Measurements from ENCODE around the gene PLXNA2.

PLXNA2 gene

DNA sequence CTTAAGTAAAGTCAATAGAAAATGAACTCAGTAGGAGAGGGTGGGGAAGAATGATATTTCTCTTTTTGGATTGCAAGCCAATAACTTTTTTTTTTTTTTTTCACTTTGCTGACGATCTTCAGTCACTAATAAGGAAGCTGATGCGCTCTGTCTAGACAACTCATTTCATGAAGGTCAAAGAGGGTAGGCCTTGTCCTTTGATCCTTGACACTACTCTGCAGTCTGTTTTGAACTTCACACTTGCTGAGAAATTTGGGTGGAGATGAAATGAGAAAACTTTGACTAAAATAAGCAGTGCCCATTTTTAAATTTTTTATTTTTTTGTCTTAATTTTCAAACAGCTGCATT is 20.9 kb upstream of the PLXNA2 start:
- no peaks in the 10 kb centered on the region for H3K36me3 ChIP-seq (ENCODE audit: control insufficient read depth, insufficient read depth, low read length)
- H3K9me3 ChIP-seq (ENCODE audit: control insufficient read depth, low read length), result no peaks in the 10 kb centered on the region
- no peak overlapping the region for H3K27ac ChIP-seq (ENCODE audit: low read depth, low read length, severe bottlenecking)
- peaks cover 21% of the 10 kb centered on the region for H3K4me1 ChIP-seq (ENCODE audit: control insufficient read depth, insufficient read depth, low read length, poor library complexity, severe bottlenecking)
- H3K4me3 ChIP-seq (ENCODE audit: extremely low read depth, insufficient read depth, low read length, poor library complexity, severe bottlenecking), result no peak overlapping the region
- 100% methylated on average over 1 of the region's 2 CpGs; no CpG with 5 or more reads in 1 of the 2 experiments for WGBS, 2 experiments (ENCODE audit: insufficient coverage in 2 of 2)

DNA sequence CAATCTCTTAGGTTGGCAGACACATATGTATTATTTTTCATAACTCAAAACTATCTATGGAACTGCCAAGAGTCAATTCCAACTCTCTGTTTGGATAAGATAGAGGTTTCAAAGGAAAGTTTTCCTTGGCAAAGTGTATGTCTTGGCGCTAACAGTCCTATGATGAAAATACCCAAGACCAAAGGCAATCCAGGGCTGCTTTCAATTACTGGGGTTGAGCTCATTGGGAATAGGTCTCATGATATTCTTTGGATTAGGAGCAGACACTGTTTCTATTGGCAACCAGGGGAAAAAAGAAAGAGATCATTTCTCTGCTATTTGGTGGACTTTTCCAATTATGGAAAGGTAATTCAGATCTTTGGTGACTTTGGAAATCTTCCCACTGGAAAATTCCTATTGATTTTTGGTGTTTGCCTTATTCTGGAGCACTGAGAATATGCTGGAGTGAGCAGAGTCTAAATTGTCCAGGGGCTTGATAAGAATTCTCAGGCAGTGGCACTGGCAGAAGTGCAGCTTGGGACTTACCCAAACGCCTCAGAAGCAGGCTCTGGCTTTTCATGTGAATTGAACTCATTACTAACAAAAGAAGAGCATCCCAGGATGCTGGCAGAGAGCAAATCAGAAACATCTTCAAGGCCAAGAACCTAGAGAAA is 20.4 kb upstream of the PLXNA2 start:
- no peaks in the 10 kb centered on the region for H3K9me3 ChIP-seq (ENCODE audit: control insufficient read depth, low read length)
- no peak overlapping the region for H3K27ac ChIP-seq (ENCODE audit: low read depth, low read length, severe bottlenecking)
- 92% methylated on average over 2 of the region's 2 CpGs; no CpG with 5 or more reads in 1 of the 2 experiments for WGBS, 2 experiments (ENCODE audit: insufficient coverage in 2 of 2)
- no peak overlapping the region for H3K4me3 ChIP-seq (ENCODE audit: extremely low read depth, insufficient read depth, low read length, poor library complexity, severe bottlenecking)
- H3K4me1 ChIP-seq (ENCODE audit: control insufficient read depth, insufficient read depth, low read length, poor library complexity, severe bottlenecking), result peaks cover 16% of the 10 kb centered on the region
- no peaks in the 10 kb centered on the region for H3K36me3 ChIP-seq (ENCODE audit: control insufficient read depth, insufficient read depth, low read length)

DNA sequence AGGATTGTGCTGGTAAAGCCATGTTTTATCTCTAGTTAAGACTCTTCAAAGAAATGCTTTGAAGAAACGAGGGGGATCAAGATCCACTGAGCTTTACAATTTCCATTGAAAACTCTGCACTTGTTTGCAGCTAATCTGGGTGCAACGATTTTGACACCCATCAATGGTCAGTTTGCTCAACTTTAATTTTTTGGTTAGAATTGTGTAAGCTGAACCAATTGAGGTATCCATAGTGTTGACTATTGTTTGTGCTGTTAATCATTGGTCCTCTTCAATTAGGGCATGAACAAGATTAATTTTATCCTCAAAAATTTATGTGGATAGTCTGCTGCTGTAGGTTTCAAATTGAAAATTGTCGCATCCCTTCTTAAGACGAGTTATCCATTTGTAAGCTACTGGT is 17.7 kb upstream of the PLXNA2 start:
- Histone ChIP-seq H3K27ac (ENCODE audit: low read depth, low read length, severe bottlenecking) (no peak overlapping the region), H3K36me3 (ENCODE audit: control insufficient read depth, insufficient read depth, low read length) (no peaks in the 10 kb centered on the region), H3K4me1 (ENCODE audit: control insufficient read depth, insufficient read depth, low read length, poor library complexity, severe bottlenecking) (peaks cover 5% of the 10 kb centered on the region), H3K4me3 (ENCODE audit: extremely low read depth, insufficient read depth, low read length, poor library complexity, severe bottlenecking) (no peak overlapping the region), H3K9me3 (ENCODE audit: control insufficient read depth, low read length) (no peaks in the 10 kb centered on the region)
- 80 to 89% methylated on average over 1 to 2 of the region's 4 CpGs for WGBS, 2 experiments (ENCODE audit: insufficient coverage in 2 of 2)

DNA sequence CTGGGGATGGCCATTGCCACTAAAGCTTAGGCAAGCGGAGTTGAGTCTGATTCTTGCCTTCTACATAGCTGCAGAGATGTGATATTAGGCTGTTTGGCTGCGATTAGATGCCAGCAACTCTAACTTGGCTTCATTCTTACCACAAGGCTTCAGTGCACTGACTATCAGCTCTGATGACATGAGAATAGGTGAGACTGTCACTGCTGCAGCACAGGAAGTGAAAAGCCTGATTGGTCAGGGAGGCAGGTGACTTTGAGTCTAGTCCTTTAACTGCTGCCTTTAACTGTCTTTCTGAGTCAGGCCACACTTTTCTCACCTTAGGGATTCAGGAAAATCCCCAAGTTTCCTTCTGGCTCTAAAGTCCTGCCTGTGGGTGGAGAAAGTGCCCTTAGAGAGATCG is 14.1 kb upstream of the PLXNA2 start:
- Histone ChIP-seq H3K36me3 (ENCODE audit: control insufficient read depth, insufficient read depth, low read length) (no peaks in the 10 kb centered on the region), H3K27ac (ENCODE audit: low read depth, low read length, severe bottlenecking) (no peak overlapping the region), H3K4me3 (ENCODE audit: extremely low read depth, insufficient read depth, low read length, poor library complexity, severe bottlenecking) (no peak overlapping the region), H3K4me1 (ENCODE audit: control insufficient read depth, insufficient read depth, low read length, poor library complexity, severe bottlenecking) (peaks cover under 1% of the 10 kb centered on the region), H3K9me3 (ENCODE audit: control insufficient read depth, low read length) (no peaks in the 10 kb centered on the region)
- WGBS, 2 experiments (ENCODE audit: insufficient coverage in 2 of 2), result 93 to 96% methylated on average over 3 of the region's 3 CpGs

DNA sequence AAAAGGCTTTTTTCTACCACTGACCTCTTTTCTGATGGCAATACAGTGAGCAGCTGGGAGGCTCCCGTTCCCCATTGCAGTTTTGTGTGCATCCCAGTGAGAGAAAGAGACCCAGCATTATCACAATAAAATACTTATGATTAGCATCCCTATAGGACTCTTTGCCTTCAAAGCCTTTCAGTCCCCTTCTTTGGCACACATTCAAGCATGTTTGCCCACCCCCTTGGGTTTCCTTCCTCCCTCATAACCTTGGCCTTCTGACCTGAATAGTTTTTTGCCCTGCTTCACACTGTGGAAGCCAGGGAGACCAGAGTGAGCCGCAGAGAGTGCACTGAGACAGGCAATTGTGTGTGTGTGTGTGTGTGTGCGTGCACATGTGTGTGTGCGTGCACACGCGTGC is 13.2 kb upstream of the PLXNA2 start:
- no peak overlapping the region for H3K27ac ChIP-seq (ENCODE audit: low read depth, low read length, severe bottlenecking)
- H3K4me1 ChIP-seq (ENCODE audit: control insufficient read depth, insufficient read depth, low read length, poor library complexity, severe bottlenecking), result peaks cover 7% of the 10 kb centered on the region
- H3K9me3 ChIP-seq (ENCODE audit: control insufficient read depth, low read length), result no peaks in the 10 kb centered on the region
- no peaks in the 10 kb centered on the region for H3K36me3 ChIP-seq (ENCODE audit: control insufficient read depth, insufficient read depth, low read length)
- no peak overlapping the region for H3K4me3 ChIP-seq (ENCODE audit: extremely low read depth, insufficient read depth, low read length, poor library complexity, severe bottlenecking)
- WGBS, 2 experiments (ENCODE audit: insufficient coverage in 2 of 2), result 19 to 74% methylated on average over 1 to 6 of the region's 6 CpGs

GRCh38 chr1:208256556-208256955 is 12.4 kb upstream of the PLXNA2 start:
- WGBS, 2 experiments (ENCODE audit: insufficient coverage in 2 of 2), result 80 to 87% methylated on average over 4 of the region's 7 CpGs
- Histone ChIP-seq H3K4me3 (ENCODE audit: extremely low read depth, insufficient read depth, low read length, poor library complexity, severe bottlenecking) (no peak overlapping the region), H3K9me3 (ENCODE audit: control insufficient read depth, low read length) (no peaks in the 10 kb centered on the region), H3K36me3 (ENCODE audit: control insufficient read depth, insufficient read depth, low read length) (no peaks in the 10 kb centered on the region), H3K27ac (ENCODE audit: low read depth, low read length, severe bottlenecking) (no peak overlapping the region), H3K4me1 (ENCODE audit: control insufficient read depth, insufficient read depth, low read length, poor library complexity, severe bottlenecking) (peaks cover 7% of the 10 kb centered on the region)

DNA sequence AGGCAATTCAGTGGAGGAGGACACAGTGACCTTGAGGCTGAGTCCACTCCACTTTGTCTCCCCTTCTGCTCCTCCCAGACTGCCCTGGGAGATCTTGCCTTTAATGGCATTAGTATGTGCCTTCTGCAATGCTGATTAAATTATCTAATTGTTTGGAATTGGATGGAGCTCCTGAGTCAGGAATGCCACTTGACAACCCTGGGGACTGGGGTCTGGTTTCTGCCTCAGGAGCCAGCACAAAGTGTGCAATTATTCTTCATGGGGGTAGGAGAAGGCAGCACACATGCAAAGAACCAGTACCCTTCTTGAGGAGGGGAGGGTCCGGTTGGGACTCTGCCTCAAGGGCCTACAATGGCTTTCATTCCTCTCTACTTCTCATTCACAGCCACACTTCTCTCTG is 11.9 kb upstream of the PLXNA2 start:
- Histone ChIP-seq H3K36me3 (ENCODE audit: control insufficient read depth, insufficient read depth, low read length) (no peaks in the 10 kb centered on the region), H3K9me3 (ENCODE audit: control insufficient read depth, low read length) (no peaks in the 10 kb centered on the region), H3K27ac (ENCODE audit: low read depth, low read length, severe bottlenecking) (no peak overlapping the region), H3K4me3 (ENCODE audit: extremely low read depth, insufficient read depth, low read length, poor library complexity, severe bottlenecking) (no peak overlapping the region), H3K4me1 (ENCODE audit: control insufficient read depth, insufficient read depth, low read length, poor library complexity, severe bottlenecking) (peaks cover 7% of the 10 kb centered on the region)
- no CpG with 5 or more reads among the region's 1 CpG for WGBS, 2 experiments (ENCODE audit: insufficient coverage in 2 of 2)

DNA sequence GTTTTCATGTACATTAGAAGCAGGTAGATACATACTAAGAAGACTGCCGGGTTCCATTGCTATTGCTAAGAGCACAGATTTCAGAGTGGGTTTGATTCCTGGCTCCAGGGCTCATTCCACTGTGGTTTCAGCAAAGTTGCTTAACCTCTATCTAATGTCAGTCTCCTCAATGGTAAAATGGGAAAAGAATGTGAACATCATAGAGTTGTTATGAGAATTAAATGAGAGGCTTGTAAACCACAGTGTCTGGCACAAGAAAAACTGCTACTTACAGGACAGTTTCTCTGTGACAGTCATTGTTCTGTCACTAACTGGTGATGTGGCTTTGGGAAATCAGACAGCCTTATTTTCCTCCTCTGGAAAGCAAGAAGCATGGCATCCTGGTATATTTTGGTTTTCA is 10.7 kb upstream of the PLXNA2 start:
- Histone ChIP-seq H3K4me3 (ENCODE audit: extremely low read depth, insufficient read depth, low read length, poor library complexity, severe bottlenecking) (no peak overlapping the region), H3K36me3 (ENCODE audit: control insufficient read depth, insufficient read depth, low read length) (no peaks in the 10 kb centered on the region), H3K9me3 (ENCODE audit: control insufficient read depth, low read length) (no peaks in the 10 kb centered on the region), H3K4me1 (ENCODE audit: control insufficient read depth, insufficient read depth, low read length, poor library complexity, severe bottlenecking) (peaks cover 7% of the 10 kb centered on the region), H3K27ac (ENCODE audit: low read depth, low read length, severe bottlenecking) (no peak overlapping the region)
- WGBS, 2 experiments (ENCODE audit: insufficient coverage in 2 of 2), result 78% methylated on average over 1 of the region's 1 CpG; no CpG with 5 or more reads in 1 of the 2 experiments

GRCh38 chr1:208254376-208254775 is 10.2 kb upstream of the PLXNA2 start:
- Histone ChIP-seq H3K4me3 (ENCODE audit: extremely low read depth, insufficient read depth, low read length, poor library complexity, severe bottlenecking) (no peak overlapping the region), H3K27ac (ENCODE audit: low read depth, low read length, severe bottlenecking) (no peak overlapping the region), H3K4me1 (ENCODE audit: control insufficient read depth, insufficient read depth, low read length, poor library complexity, severe bottlenecking) (peaks cover 7% of the 10 kb centered on the region), H3K36me3 (ENCODE audit: control insufficient read depth, insufficient read depth, low read length) (no peaks in the 10 kb centered on the region), H3K9me3 (ENCODE audit: control insufficient read depth, low read length) (no peaks in the 10 kb centered on the region)
- WGBS, 2 experiments (ENCODE audit: insufficient coverage in 2 of 2), result no CpG with 5 or more reads among the region's 1 CpG

- H3K4me3 ChIP-seq (ENCODE audit: extremely low read depth, insufficient read depth, low read length, poor library complexity, severe bottlenecking), result no peak overlapping the region
- 56 to 87% methylated on average over 3 of the region's 7 CpGs for WGBS, 2 experiments (ENCODE audit: insufficient coverage in 2 of 2)
- no peak overlapping the region for H3K27ac ChIP-seq (ENCODE audit: low read depth, low read length, severe bottlenecking)
- no peaks in the 10 kb centered on the region for H3K36me3 ChIP-seq (ENCODE audit: control insufficient read depth, insufficient read depth, low read length)
- peaks cover 7% of the 10 kb centered on the region for H3K4me1 ChIP-seq (ENCODE audit: control insufficient read depth, insufficient read depth, low read length, poor library complexity, severe bottlenecking)
- no peaks in the 10 kb centered on the region for H3K9me3 ChIP-seq (ENCODE audit: control insufficient read depth, low read length)
Measured at GRCh38 chr1:208252836-208253576, 8.8 kb upstream of the PLXNA2 start.
